ENCODE measurements around the gene CFAP44.

Gene CFAP44

DNA sequence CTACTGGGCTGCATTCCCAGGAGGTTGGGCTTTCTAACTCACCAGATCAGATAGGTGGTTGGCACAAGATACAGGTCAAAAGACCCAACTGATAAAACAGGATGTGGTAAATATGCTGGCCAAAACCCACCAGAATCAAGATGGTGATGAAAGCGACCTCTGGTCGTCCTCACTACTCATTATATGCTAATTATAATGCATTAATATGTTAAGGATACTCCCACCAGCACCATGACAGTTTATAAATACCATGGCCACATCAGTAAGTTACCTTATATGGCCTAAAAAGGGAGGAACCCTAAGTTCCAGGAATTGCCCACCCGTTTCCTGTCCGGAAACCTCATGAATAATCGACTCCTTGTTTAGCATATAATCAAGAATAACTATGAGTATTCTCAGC is 31.6 kb downstream of the CFAP44 start:
- no peak overlapping the region for H3K4me3 ChIP-seq (ENCODE audit: low read depth, low read length)
- TF ChIP-seq, protein P1, sequence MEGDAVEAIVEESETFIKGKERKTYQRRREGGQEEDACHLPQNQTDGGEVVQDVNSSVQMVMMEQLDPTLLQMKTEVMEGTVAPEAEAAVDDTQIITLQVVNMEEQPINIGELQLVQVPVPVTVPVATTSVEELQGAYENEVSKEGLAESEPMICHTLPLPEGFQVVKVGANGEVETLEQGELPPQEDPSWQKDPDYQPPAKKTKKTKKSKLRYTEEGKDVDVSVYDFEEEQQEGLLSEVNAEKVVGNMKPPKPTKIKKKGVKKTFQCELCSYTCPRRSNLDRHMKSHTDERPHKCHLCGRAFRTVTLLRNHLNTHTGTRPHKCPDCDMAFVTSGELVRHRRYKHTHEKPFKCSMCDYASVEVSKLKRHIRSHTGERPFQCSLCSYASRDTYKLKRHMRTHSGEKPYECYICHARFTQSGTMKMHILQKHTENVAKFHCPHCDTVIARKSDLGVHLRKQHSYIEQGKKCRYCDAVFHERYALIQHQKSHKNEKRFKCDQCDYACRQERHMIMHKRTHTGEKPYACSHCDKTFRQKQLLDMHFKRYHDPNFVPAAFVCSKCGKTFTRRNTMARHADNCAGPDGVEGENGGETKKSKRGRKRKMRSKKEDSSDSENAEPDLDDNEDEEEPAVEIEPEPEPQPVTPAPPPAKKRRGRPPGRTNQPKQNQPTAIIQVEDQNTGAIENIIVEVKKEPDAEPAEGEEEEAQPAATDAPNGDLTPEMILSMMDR (IDR thresholded peaks at IDR 0.05; ENCODE audit: low read depth, low read length), result no peak
- TF ChIP-seq POLR2A (IDR thresholded peaks at IDR 0.05; ENCODE audit: extremely low read depth, insufficient read length) (no peak), MYC (IDR thresholded peaks at IDR 0.05; ENCODE audit: low read depth, low read length) (no peak)
- TF ChIP-seq, protein P2, sequence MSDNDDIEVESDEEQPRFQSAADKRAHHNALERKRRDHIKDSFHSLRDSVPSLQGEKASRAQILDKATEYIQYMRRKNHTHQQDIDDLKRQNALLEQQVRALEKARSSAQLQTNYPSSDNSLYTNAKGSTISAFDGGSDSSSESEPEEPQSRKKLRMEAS (IDR thresholded peaks at IDR 0.05; ENCODE audit: low read depth, low read length), result no peak
- peak; percentile 3 for DNase-seq (ENCODE audit: low read depth)

DNA sequence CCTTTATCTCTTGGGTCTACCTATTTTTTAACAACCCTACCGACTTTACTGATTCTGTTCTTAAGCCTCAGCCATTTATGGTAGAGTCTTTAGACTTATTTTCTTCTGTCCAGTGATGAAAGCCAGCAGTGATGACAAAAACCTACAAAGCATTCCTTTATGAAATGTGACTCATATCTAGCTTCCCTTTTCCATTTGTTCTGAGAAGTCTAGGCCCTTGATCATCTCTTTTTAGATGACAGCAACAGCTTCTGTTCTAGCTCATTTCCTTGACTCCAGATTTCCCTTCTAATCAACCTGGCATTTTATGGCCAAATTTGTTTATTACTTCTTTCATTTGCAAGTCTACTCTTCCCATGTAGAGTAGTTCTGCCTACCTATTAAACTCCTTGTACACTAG is 36.1 kb downstream of the CFAP44 start:
- TF ChIP-seq MYC (IDR thresholded peaks at IDR 0.05; ENCODE audit: low read depth, low read length) (no peak), POLR2A (IDR thresholded peaks at IDR 0.05; ENCODE audit: extremely low read depth, insufficient read length) (no peak)
- TF ChIP-seq, protein P1 (IDR thresholded peaks at IDR 0.05; ENCODE audit: low read depth, low read length), result no peak
- TF ChIP-seq, protein P2 (IDR thresholded peaks at IDR 0.05; ENCODE audit: low read depth, low read length), result no peak
- peak; percentile 11 for DNase-seq (ENCODE audit: low read depth)
- H3K4me3 ChIP-seq (ENCODE audit: low read depth, low read length), result no peak overlapping the region

DNA sequence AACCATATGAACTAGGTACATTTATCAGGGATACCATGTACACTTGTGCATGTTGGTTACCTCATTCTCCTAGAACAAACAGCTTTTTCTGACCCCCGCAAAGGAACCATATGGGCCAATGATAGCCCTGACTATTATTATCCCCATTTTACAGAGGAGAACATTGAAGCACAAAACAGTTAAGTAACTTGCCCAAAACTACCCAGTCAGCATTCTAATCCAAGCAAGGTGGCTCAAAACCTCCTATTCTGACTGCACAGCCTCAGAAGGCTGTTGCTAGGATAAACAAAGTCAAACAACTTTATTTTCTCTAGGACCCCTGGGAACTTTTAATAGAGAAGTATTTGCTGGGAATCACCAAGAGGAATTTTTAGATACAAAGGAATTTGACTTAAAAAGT is 36.7 kb downstream of the CFAP44 start:
- no peak overlapping the region for H3K4me3 ChIP-seq (ENCODE audit: low read depth, low read length)
- DNase-seq (ENCODE audit: low read depth), result no peak
- TF ChIP-seq, protein P2 (IDR thresholded peaks at IDR 0.05; ENCODE audit: low read depth, low read length), result no peak
- TF ChIP-seq MYC (IDR thresholded peaks at IDR 0.05; ENCODE audit: low read depth, low read length), result no peak
- no peak for TF ChIP-seq POLR2A (IDR thresholded peaks at IDR 0.05; ENCODE audit: extremely low read depth, insufficient read length)

All from NB4 (cell line).